NCI-H510A treated with DMSO at 0.1 percent for 48 hours (cell line): ENCODE data around the gene PRRG3.

ENCODE experiments used
- DNase-seq: peaks from one replicate; lab custom pipeline; 2025; lab: John Stamatoyannopoulos, UW

PRRG3 gene

DNA sequence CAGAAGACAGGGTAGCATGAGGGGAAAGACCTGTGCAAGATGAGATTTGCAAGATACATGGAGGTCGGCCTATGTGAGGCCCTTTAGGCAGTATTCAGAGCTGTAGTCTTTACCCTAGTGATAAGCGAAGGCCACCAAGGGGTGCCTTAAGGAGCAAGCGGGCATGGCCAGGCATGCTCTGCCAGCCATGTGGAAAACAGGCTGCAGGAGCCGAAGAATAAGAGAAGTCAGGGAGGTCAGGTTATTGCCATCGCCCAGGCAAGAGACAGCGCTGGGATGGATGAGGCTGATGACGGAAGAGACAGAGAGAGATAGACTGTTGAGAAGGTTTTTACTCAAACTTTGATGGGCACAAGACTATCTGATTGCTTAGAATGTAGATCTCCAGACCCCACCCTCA, 13.6 kb downstream of the PRRG3 start:
- no peak for DNase-seq

DNA sequence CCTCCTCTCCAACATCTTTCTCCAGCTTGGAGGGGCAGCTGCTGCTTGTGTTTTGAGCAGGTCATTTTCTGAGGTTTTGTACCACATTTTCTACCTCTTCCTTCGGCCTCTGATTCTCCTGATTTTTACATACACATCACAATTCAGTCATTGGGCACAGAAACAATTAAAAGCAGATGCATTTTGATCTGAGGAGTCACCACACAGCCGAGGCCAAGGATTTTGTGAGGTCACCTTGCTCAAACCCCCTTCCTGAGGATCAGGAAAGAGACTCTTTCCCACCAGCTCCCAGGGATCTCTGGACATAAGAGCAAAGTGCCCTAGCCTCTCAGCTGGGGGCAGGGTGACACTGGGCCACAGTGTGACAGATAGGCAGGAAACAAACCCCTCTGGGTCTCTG, 15.2 kb downstream of the PRRG3 start:
- no peak for DNase-seq

- DNase-seq = no peak
Observed at GRCh38 chrX:151711154-151711553, 15.9 kb downstream of the PRRG3 start.

GRCh38 chrX:151711787-151712186, 16.5 kb downstream of the PRRG3 start:
- no peak for DNase-seq

DNA sequence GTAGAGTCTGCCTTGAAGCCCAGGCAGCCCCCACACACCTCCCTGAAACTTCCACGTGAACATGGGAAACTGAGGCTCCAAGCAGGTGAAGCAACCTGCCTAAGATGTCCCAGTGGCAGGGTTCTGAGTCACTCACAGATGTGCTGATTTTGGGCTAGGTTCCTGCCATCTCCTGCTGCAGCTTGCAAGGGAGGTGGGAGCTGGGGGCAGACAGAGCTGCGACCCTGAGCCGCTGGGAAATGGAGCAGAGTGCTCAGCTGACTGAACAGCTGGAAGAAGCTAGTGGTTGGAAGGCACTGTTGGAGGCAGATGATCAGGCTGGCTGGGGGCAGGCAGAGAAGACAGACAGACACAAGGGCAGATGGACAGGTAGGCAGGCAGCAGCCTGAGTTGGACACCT, 17.0 kb downstream of the PRRG3 start:
- no peak for DNase-seq

GRCh38 chrX:151713849-151714248, 18.6 kb downstream of the PRRG3 start:
- DNase-seq = no peak

GRCh38 chrX:151714362-151714761, 19.1 kb downstream of the PRRG3 start:
- DNase-seq = no peak

DNA sequence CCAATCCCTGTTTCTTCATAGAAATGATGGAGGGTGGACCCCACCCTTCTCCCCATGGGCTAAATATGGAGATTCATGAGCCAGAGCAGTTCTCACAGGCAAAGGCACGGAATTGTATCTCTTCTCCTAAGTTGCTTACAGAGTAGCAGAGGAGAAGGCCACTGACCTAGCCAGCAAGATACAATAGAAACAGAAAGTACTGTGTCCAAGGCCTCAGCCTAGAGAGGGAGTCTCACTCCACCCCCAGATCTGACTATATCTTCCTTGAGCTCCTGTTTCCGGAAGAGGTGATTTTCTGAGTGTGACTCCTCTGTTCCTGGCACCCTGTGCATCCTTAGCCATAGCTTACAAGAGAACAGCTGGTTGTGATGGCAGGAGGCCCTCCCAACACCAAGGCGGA, 20.5 kb downstream of the PRRG3 start, which contains the start of gene FATE1:
Gene FATE1 (plus strand): TSS at position 284 of the 400 bp plus-strand sequence. CDS start 85 bp downstream, at position 369.
- DNase-seq = no peak

GRCh38 chrX:151722241-151722846, 27.1 kb downstream of the PRRG3 start:
- DNase-seq = peak; percentile 1

- DNase-seq = no peak
Observed at GRCh38 chrX:151723156-151723760, 28.0 kb downstream of the PRRG3 start.

DNA sequence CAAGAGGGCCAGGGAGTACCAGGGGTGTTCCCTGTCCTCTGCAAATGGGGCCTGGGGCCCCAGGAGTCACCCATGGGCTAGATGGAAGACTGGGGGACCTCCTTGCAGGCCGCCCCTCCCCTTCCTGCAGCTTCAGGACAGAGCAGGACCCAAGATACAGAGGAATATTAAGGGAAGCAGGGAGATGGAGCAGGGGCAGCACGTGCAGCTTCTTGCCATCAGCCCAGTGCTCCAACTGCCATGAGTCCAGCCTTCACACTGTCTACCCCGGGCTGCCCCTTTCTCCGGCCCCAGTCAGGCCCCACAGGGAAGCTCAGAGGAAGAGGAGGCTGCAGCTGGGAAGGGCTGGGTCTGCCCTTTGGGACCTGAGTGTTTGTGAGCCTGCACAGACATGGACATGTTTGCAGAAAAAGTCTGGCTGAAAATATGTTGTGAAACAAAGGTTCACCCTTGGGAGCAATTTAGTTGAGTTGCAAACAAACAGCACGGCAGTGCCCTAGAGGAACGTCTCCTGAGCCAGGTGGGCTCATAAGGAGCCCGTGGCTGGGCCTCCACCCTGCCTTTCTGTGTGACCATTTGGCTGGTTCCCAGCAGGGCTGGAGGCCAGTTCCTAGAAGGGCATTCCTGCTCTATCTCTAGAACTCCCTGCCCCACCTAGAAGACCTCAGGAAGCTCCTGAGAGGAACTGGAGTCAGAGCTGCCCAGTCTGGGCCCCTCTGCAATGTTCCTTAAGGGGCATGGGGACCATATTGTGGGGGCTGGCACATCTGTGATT, 29.5 kb downstream of the PRRG3 start:
- no peak for DNase-seq

GRCh38 chrX:151725338-151725614, 30.0 kb downstream of the PRRG3 start:
- DNase-seq = no peak

- DNase-seq = no peak
Observed at GRCh38 chrX:151726751-151727150, 31.5 kb downstream of the PRRG3 start.

DNA sequence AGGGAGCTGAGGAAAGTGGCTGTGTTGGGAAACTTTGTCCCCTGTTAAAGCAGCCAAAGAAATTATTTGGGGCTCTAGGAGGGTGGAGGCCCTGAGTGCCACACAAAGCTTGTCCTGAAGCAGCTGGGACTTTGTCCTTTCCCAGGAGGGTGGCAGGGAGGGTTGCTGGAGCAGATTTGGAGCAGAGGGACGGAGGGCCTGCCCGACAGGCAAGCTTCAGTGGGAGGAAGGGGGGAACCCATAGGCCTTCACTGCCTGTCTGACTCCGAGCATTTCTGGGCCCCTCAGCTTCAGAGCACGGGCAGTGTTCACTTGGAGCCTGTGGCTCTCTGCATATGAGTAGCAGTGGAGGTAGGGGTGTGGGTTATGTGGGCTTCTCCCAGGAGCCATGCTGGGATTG, 32.1 kb downstream of the PRRG3 start:
- DNase-seq = no peak

GRCh38 chrX:151729056-151729725, 33.9 kb downstream of the PRRG3 start:
- no peak for DNase-seq

GRCh38 chrX:151734446-151734845, 39.2 kb downstream of the PRRG3 start, which contains the start of gene CNGA2:
Gene CNGA2, plus strand, starts transcription at chrX:151734746. Its CDS starts 3,738 bp downstream, at chrX:151738484.
- DNase-seq = no peak

GRCh38 chrX:151735219-151735618, 40.0 kb downstream of the PRRG3 start:
- DNase-seq = no peak

DNA sequence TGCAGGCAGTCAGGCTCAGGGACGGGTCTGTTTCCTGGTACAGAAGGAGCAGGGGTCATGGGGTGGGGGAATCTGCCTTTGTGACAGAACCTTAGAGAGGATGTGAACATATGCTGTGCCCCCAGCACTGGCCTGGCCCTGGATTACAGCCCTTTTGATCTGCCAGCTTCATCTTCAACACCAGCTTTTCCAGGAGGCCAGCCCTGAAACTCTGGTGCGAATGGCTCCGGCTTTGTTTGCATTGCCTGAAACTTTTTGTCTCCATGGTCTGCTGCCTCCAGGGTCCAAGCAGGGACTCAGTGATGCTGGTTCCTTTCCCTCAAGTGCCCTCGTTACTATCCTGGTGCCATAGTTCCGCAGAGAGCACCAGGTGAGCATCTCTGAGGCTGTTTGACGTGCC, 41.4 kb downstream of the PRRG3 start:
- DNase-seq = no peak

- DNase-seq = no peak
Observed at GRCh38 chrX:151737494-151737893, 42.2 kb downstream of the PRRG3 start.

DNA sequence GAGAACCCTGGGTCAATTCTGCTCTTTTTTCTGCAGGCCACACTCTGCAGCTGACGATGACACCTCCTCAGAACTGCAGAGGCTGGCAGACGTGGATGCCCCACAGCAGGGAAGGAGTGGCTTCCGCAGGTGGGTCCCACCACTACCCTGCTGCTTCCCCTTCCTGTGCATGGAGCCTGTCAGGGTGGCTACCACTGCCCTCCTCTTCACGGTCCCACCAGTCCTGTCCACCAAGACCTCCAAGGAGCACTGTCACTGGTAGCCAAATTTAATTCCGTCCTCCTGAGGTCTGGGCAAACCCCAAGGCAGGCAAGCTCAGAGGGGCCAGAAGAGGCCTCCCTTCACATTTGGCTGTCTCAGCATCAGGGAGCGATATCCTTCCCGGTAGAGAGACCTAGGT, 43.5 kb downstream of the PRRG3 start:
- DNase-seq = no peak

DNA sequence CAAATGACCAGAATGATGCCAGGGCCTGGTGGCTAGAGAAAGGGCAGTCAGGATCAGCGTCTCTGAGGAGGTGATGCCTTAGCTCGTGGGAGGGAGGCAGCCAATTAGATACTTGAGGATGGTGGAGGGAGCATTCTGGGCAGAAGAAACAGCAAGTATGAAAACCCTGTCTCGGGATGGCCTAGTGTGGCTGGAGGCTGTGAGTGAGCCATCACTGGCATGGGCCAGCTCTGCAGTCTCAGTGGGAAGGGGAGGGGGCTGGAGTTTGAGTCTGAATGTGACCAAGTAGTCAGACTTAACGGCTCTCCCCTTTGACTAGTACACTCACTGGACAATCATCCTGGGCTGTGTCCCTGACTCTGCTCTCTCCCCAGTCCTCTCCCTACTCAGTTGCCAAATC, 46.3 kb downstream of the PRRG3 start:
- no peak for DNase-seq

DNA sequence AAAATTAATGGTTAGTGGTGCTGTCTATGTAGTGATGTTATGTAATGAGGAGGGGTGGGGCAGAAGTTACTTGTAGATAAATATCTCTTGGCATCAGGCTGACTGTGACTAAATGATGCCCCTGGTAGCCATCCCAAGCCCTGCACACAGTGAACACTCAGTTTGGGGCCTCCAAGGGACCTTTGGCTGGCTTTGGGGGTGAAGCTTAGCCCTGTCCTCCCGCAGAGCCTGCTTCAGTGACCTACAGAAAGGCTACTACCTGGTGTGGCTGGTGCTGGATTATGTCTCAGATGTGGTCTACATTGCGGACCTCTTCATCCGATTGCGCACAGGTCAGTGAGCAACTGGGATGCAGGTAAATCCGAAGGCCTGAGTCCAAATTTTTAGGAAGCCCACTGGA, 47.1 kb downstream of the PRRG3 start:
- no peak for DNase-seq
